ENCODE data around the gene SMOC2.

DNA sequence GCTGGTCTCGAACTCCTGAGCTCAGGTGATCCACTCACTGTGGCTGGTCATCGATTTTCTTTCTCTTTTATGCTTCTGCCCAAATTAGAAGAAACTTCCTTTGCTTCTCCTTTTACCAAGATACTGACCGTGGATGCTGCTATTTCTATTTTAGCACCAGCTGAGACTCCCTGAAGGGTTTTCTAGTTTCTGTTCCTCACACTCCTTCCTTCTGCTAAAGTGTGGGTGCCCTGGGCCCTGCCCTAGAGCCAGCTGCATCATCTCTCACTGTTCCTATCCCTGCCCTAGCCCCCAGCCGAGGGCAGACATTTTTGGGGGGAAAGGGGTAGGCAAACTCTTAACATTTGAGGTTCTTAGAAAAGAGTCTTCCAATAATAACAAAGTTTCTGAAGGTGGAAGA, 6.3 kb downstream of the SMOC2 start:
- TF ChIP-seq CTCF (conservative IDR thresholded peaks at IDR 0.05 in 1 of 2, IDR thresholded peaks at IDR 0.05 in 1 of 2; ENCODE audit: extremely low read depth in 1 of 2, insufficient read depth in 1 of 2, low read depth in 1 of 2, low read length in 2 of 2) (no peak), EZH2 (IDR thresholded peaks at IDR 0.05; ENCODE audit: borderline replicate concordance, low read length) (no peak)

All from mammary epithelial cell (primary cell).